ENCODE measurements around the gene SLC22A13.

DNA sequence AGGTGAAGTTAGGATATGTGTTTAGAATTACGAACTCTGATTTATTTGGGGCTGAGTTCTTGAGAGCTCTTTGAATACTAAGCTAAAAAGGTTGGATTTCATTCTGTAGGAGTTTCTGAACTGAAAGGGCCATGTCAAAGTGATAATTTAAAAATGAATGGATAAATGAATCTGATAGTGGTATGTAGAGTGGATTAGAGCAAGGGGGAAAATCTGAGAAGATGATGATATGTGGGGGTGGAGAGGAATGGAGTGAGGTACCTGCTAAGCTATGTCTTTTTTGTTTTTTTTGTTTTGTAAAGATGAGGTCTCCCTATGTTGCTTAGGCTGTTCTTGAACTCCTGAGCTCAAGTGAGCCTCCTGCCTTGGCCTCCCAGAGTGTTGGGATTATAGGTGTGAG lies 44.6 kb upstream of the SLC22A13 start:
- no peak for TF ChIP-seq EP300 (conservative IDR thresholded peaks at IDR 0.05; ENCODE audit: poor library complexity, severe bottlenecking)
- TF ChIP-seq CTCF (IDR thresholded peaks at IDR 0.05; ENCODE audit: poor library complexity, severe bottlenecking), result no peak
- no peak for TF ChIP-seq EZH2 (IDR thresholded peaks at IDR 0.05; ENCODE audit: borderline replicate concordance, insufficient read depth, low read length, poor library complexity, severe bottlenecking)
- TF ChIP-seq, protein P1, sequence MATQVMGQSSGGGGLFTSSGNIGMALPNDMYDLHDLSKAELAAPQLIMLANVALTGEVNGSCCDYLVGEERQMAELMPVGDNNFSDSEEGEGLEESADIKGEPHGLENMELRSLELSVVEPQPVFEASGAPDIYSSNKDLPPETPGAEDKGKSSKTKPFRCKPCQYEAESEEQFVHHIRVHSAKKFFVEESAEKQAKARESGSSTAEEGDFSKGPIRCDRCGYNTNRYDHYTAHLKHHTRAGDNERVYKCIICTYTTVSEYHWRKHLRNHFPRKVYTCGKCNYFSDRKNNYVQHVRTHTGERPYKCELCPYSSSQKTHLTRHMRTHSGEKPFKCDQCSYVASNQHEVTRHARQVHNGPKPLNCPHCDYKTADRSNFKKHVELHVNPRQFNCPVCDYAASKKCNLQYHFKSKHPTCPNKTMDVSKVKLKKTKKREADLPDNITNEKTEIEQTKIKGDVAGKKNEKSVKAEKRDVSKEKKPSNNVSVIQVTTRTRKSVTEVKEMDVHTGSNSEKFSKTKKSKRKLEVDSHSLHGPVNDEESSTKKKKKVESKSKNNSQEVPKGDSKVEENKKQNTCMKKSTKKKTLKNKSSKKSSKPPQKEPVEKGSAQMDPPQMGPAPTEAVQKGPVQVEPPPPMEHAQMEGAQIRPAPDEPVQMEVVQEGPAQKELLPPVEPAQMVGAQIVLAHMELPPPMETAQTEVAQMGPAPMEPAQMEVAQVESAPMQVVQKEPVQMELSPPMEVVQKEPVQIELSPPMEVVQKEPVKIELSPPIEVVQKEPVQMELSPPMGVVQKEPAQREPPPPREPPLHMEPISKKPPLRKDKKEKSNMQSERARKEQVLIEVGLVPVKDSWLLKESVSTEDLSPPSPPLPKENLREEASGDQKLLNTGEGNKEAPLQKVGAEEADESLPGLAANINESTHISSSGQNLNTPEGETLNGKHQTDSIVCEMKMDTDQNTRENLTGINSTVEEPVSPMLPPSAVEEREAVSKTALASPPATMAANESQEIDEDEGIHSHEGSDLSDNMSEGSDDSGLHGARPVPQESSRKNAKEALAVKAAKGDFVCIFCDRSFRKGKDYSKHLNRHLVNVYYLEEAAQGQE (IDR thresholded peaks at IDR 0.05; ENCODE audit: borderline replicate concordance), result no peak
- TF ChIP-seq TAF1 (IDR thresholded peaks at IDR 0.05; ENCODE audit: low read depth), result no peak
- TF ChIP-seq SMC3 (conservative IDR thresholded peaks at IDR 0.05; ENCODE audit: poor library complexity), result no peak

All from neural cell (in vitro differentiated cells).